Sciatic nerve (tissue), 2 donors: ENCODE data around the gene ERO1A. TPM values are rescaled to one million over a fixed set of nuclear protein-coding genes. Genes with fewer than 3 reads are reported as not detected.
"Not testable (repeated sequence)": the region's sequence is repeated elsewhere in the genome, so short reads cannot be mapped to it uniquely, and the experiment has no call there.

ENCODE experiments used
- ATAC-seq: fragments of 200-7000 bp; cut with Tn5 transposase; one replicate; pipeline ENCODE4 v1.9.1; 2020; ENCODE audit warnings: mild to moderate bottlenecking, moderate library complexity
- DNase-seq: peaks from one replicate; pipeline ENCODE4 v3.0.0-alpha.2; 2020; ENCODE audit warnings: low spot score
- intact Hi-C: fragments of 100-400 bp; cut with DNase I; formaldehyde crosslinking; loops from one replicate; pipeline ENCODE4 v1.14.2; 2022
- total RNA-seq: library from RNA; stranded (reverse); fragmentation: NEBNext Ultra II Directional; extraction: Animal tissue kit (Norgen Biotek cat#: 25700); gene quantifications from one replicate; pipeline ENCODE4 v1.2.1, GENCODE V29; 2021
- donor health status: DM: no; HTN: no; CAD: no.
- donor health status: DM: no; HTN: no; CAD: no.

ERO1A gene
- total RNA-seq: 42.5 TPM

DNA sequence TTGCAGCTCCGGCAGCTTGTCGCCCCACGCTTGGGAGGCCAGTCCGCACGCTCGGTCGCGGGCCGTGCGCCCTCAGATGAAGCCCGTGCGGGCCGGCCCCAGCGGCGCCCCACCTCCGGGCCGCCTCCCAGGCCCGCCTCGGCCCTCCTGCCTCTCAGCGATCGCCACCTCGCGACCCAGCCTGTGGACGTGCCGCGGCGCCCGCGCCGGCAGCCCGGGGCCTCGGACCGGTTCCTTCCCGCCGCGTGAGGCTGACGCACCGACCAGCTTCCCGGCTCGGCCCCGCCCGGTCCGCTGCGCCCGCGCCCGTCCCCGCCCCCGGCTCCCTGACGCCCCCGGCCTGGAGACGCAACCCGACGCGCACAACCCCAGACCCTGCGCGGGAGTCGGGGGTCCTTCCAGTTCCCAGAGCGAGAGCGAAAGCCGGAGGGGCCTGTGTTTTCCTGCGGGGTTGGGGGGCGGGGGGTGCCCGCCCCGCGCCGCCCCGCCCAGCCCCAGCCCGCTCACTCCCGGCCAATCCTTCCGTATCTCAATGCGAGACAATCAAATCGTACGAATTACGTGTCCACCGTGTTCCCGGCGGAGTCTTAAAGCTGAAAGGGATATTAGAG, at the start of gene ERO1A:
Gene ERO1A (minus strand): TSS at position 78 of the 611 bp plus-strand sequence. CDS start 77 bp downstream, at position 1.
- intact Hi-C loops: no loop called here
- peak; percentile 91 for DNase-seq
- ATAC-seq: peak; percentile 91

GRCh38 chr14:52741865-52742264, 46.5 kb upstream of the ERO1A start:
- DNase-seq: no peak
- ATAC-seq: no peak
- intact Hi-C loops: no loop called here

DNA sequence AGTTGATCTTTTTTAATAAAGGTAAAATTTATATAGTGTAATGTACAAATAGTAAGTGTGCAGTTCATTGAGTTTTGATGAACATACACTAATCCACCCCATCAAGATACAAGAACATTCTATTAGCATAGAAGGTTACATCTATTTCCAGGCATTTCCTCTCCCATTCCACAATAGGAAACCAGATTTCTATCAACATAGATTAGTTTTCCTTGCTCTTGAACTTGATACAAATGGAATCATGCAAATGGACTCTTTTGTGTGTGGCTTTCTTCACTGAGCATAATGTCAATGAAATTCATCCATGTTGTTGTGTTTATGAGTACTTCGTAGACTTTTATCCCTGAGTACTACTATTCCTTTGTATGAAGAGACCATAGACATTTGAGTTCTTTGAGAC, 45.4 kb upstream of the ERO1A start:
- ATAC-seq (no peak), DNase-seq (no peak)
- intact Hi-C loops: no loop called here

DNA sequence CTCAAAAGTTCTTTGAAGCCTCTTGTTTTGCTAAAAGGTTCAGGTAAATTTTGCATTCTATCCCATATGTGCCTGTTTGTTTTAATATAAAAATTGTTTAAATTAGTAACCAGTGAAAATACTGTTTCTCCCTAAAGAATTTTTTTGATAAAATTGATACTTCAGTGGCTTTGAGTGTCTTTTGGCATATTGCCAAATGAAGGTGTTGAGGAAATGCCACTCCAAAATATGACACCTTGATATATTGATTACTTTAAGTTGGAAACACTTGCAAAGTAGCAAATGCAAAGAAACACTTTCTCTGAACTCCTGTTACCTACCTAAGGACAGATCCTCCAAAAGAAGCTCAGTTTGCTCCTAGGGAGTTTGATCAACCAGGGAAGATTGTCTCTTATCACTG, 43.1 kb upstream of the ERO1A start:
- DNase-seq (no peak), ATAC-seq (no peak)
- intact Hi-C loops: no loop called here

GRCh38 chr14:52735921-52736489, 40.6 kb upstream of the ERO1A start:
- no peak for ATAC-seq
- intact Hi-C loops: no loop called here

GRCh38 chr14:52733824-52734223, 38.5 kb upstream of the ERO1A start:
- DNase-seq: no peak
- no peak for ATAC-seq
- intact Hi-C loops: no loop called here

More at GRCh38 chr14:52735921-52736489, 40.6 kb upstream of the ERO1A start:
- no peak for DNase-seq

GRCh38 chr14:52730709-52731111, 35.4 kb upstream of the ERO1A start:
- DNase-seq (no peak), ATAC-seq (peak; percentile 22)
- intact Hi-C loops: no loop called here

GRCh38 chr14:52729925-52730708, 34.8 kb upstream of the ERO1A start, which contains the start of gene STYX:
STYX (plus strand) TSS chr14:52730166; CDS start chr14:52730475, 309 bp downstream.
- ATAC-seq (peak; percentile 100), DNase-seq (peak; percentile 99)
- intact Hi-C loops: no loop called here

- no peak for DNase-seq
- ATAC-seq: no peak
- intact Hi-C loops: no loop called here
Measured at GRCh38 chr14:52729585-52729924, 34.2 kb upstream of the ERO1A start.

GRCh38 chr14:52729035-52729434, 33.7 kb upstream of the ERO1A start:
- ATAC-seq, DNase-seq, intact Hi-C loops: not testable (repeated sequence)

DNA sequence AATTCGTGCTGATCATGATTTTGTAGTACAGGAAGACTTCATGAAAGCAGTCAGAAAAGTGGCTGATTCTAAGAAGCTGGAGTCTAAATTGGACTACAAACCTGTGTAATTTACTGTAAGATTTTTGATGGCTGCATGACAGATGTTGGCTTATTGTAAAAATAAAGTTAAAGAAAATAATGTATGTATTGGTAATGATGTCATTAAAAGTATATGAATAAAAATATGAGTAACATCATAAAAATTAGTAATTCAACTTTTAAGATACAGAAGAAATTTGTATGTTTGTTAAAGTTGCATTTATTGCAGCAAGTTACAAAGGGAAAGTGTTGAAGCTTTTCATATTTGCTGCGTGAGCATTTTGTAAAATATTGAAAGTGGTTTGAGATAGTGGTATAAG, 32.2 kb upstream of the ERO1A start:
- ATAC-seq, intact Hi-C loops, DNase-seq: not testable (repeated sequence)

GRCh38 chr14:52724360-52724644, 28.9 kb upstream of the ERO1A start:
- intact Hi-C loops: no loop called here
- no peak for DNase-seq
- no peak for ATAC-seq

- DNase-seq (no peak), ATAC-seq (no peak)
- intact Hi-C loops: no loop called here
Measured at GRCh38 chr14:52723514-52724359, 28.4 kb upstream of the ERO1A start.

- ATAC-seq: no peak
- intact Hi-C loops: no loop called here
- DNase-seq: no peak
Measured at GRCh38 chr14:52716155-52716554, 20.8 kb upstream of the ERO1A start.

GRCh38 chr14:52711666-52712065, 16.3 kb upstream of the ERO1A start:
- DNase-seq: no peak
- ATAC-seq: no peak
- intact Hi-C loops: no loop called here

- DNase-seq (peak; percentile 97), ATAC-seq (peak; percentile 100)
- intact Hi-C loops: no loop called here
Measured at GRCh38 chr14:52706724-52707706, 11.7 kb upstream of the ERO1A start, which contains the start of gene PSMC6. PSMC6 (plus strand) TSS chr14:52707200; CDS start chr14:52707220, 20 bp downstream.

- ATAC-seq (no peak), DNase-seq (no peak)
- intact Hi-C loops: no loop called here
Measured at GRCh38 chr14:52706286-52706685, 10.9 kb upstream of the ERO1A start.

DNA sequence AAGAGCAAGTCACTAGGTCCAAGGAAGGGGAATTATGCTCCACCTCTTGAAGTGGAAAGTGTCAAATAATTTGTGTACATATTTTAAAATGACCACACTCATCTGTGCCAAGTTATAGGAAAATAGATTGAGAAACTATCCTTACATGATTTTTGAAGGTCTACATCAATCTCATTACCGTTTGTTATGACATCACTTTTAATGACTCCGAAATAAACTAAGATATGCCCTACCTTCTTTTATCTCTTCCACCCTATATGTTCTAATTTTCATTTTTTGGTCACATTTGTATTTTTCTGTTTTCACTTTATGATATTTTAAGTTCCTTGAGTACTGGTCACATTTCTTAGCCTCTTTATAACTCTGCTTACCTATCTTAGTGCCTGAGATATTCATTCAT, 8.3 kb upstream of the ERO1A start:
- no peak for DNase-seq
- intact Hi-C loops: no loop called here

More for the DNA sequence above, 8.3 kb upstream of the ERO1A start:
- ATAC-seq: no peak
